Endothelial cell of umbilical vein (primary cell): Measurements from ENCODE around the gene VGLL4. TPM values are rescaled to one million over a fixed set of nuclear protein-coding genes. Genes with fewer than 3 reads are reported as not detected.

ENCODE experiments used
- BruUV-seq: library from RNA; stranded (reverse); fragments of 400-500 nt; replicated peaks from 2 replicates; lab custom pipeline; 2021; lab: Mats Ljungman, UMichigan
- CTCF ChIA-PET: fragments of 300-600, 350-600 bp; sonication (Branson Sonifier 250); formaldehyde crosslinking; loops from one replicate; lab custom pipeline; 2021; ENCODE audit warnings: antibody characterized with exemption, inconsistent platforms; lab: Charles Lee
- POLR2A ChIA-PET: fragments of 300-600, 350-600 bp; sonication (Branson Sonifier 250); formaldehyde crosslinking; loops from one replicate; lab custom pipeline; 2021; ENCODE audit warnings: antibody characterized with exemption, inconsistent platforms; lab: Charles Lee
- DNase-seq: peaks from one replicate; pipeline ENCODE4 v3.0.0-alpha.2; 2011; ENCODE audit warnings: low read depth, low spot score
- FAIRE-seq: peaks from 2 replicates; lab custom pipeline; 2011; peaks lifted over from hg19 to GRCh38; lab: Jason Lieb, UNC
- H2AFZ ChIP-seq: 2 replicates; pipeline ENCODE4 v1.6.0; 2012; ENCODE audit warnings: low read depth, low read length, control low read depth, inconsistent platforms
- H3K27ac ChIP-seq: 2 replicates; pipeline ENCODE4 v1.5.1; 2011; ENCODE audit warnings: low read depth, mild to moderate bottlenecking, control low read depth, low read length, moderate library complexity; ENCODE audit not compliant: insufficient read depth
- H3K27me3 ChIP-seq, 2 experiments: 2 replicates each; pipeline versions ENCODE4 v1.6.0 to v1.6.1; 2011; ENCODE audit warnings: low read length in 2 of 2, mixed read lengths in 1 of 2; ENCODE audit not compliant: control insufficient read depth in 2 of 2, insufficient read depth in 2 of 2
- H3K36me3 ChIP-seq, 2 experiments: 2 replicates in 1 of 2; 3 replicates in 1 of 2; pipeline ENCODE4 v1.5.1; 2011; ENCODE audit warnings: low read length in 2 of 2, mild to moderate bottlenecking in 1 of 2, moderate library complexity in 1 of 2; ENCODE audit not compliant: control insufficient read depth in 2 of 2, insufficient read depth in 2 of 2; ENCODE audit errors: extremely low read depth in 1 of 2
- H3K4me1 ChIP-seq: 3 replicates; pipeline ENCODE4 v1.5.1; 2011; ENCODE audit warnings: mild to moderate bottlenecking, low read length; ENCODE audit not compliant: control insufficient read depth, insufficient read depth; ENCODE audit errors: extremely low read depth
- H3K4me2 ChIP-seq: 2 replicates; pipeline ENCODE4 v1.6.1; 2011; ENCODE audit warnings: low read length, control low read depth, mixed read lengths; ENCODE audit not compliant: insufficient read depth
- H3K4me3 ChIP-seq, 3 experiments: fragments of 200-600 bp in 1 of 3; sonication (generic), shearing (Covaris generic) in 1 of 3; replicated peaks in 1 of 3; 2 replicates each; pipeline ENCODE4 v1.5.1; 2011 to 2016; ENCODE audit warnings: control low read depth in 3 of 3, low read length in 3 of 3, mild to moderate bottlenecking in 2 of 3, inconsistent platforms in 1 of 3, low read depth in 1 of 3, moderate library complexity in 1 of 3; ENCODE audit not compliant: insufficient read depth in 1 of 3
- H3K79me2 ChIP-seq: 2 replicates; pipeline ENCODE4 v1.6.0; 2012; ENCODE audit warnings: low read length, inconsistent platforms; ENCODE audit not compliant: control insufficient read depth, insufficient read depth
- H3K9ac ChIP-seq: replicated peaks from 2 replicates; pipeline ENCODE3; 2011; ENCODE audit warnings: low read length, control low read depth; ENCODE audit not compliant: insufficient read depth; ENCODE audit errors: extremely low read depth
- H3K9me1 ChIP-seq: replicated peaks from 3 replicates; pipeline ENCODE4 v1.6.0; 2011; ENCODE audit warnings: mild to moderate bottlenecking, low read length; ENCODE audit not compliant: control insufficient read depth, insufficient read depth; ENCODE audit errors: extremely low read depth
- H3K9me3 ChIP-seq: replicated peaks from 2 replicates; pipeline ENCODE4 v1.5.1; 2012; ENCODE audit warnings: low read length, inconsistent platforms; ENCODE audit not compliant: control insufficient read depth, insufficient read depth
- H4K20me1 ChIP-seq: replicated peaks from 2 replicates; pipeline ENCODE3; 2011; ENCODE audit warnings: mild to moderate bottlenecking, low read length; ENCODE audit not compliant: control insufficient read depth, insufficient read depth; ENCODE audit errors: extremely low read depth
- CTCF ChIP-seq, 2 donors: IDR thresholded peaks; 1 replicate in 1 of 2; 2 replicates in 1 of 2; pipeline ENCODE4 v1.5.1; 2011; ENCODE audit warnings: low read length in 2 of 2, mild to moderate bottlenecking in 2 of 2, moderate library complexity in 2 of 2, control low read depth in 1 of 2, inconsistent platforms in 1 of 2, low read depth in 1 of 2; ENCODE audit not compliant: insufficient read depth in 1 of 2; ENCODE audit errors: extremely low read depth in 1 of 2
- EZH2 ChIP-seq: IDR thresholded peaks from 2 replicates; pipeline ENCODE4 v1.6.1; 2012; ENCODE audit warnings: borderline replicate concordance, low read depth, mild to moderate bottlenecking, moderate library complexity, low read length, inconsistent platforms; ENCODE audit not compliant: severe bottlenecking
- FOS ChIP-seq: IDR thresholded peaks from 2 replicates; pipeline ENCODE4 v1.6.1; 2011; ENCODE audit warnings: mild to moderate bottlenecking, low read length, moderate library complexity, borderline replicate concordance; ENCODE audit not compliant: insufficient read depth
- GATA2 ChIP-seq: IDR thresholded peaks from 2 replicates; pipeline ENCODE4 v1.7.0; 2011; ENCODE audit warnings: low read depth, mild to moderate bottlenecking, moderate library complexity, mixed read lengths, low read length; ENCODE audit not compliant: insufficient read length, insufficient read depth
- JUN ChIP-seq: IDR thresholded peaks from 2 replicates; pipeline ENCODE4 v1.6.1; 2011; ENCODE audit warnings: borderline replicate concordance, low read depth; ENCODE audit not compliant: insufficient read length, insufficient read depth
- MAX ChIP-seq: IDR thresholded peaks from 2 replicates; pipeline ENCODE4 v1.6.1; 2011; ENCODE audit not compliant: insufficient read depth, insufficient read length
- MYC ChIP-seq: IDR thresholded peaks from one replicate; pipeline ENCODE4 v1.6.1; 2011; ENCODE audit warnings: mild to moderate bottlenecking, low read depth, low read length
- POLR2A ChIP-seq: IDR thresholded peaks from 2 replicates; pipeline ENCODE4 v1.6.1; 2012; ENCODE audit warnings: low read depth, mild to moderate bottlenecking, control low read depth, low read length
- POLR2AphosphoS5 ChIP-seq: IDR thresholded peaks from 2 replicates; pipeline ENCODE4 v1.6.1; 2012; ENCODE audit warnings: low read depth, mild to moderate bottlenecking, control low read depth, low read length, moderate library complexity; ENCODE audit not compliant: insufficient read depth
- dilution Hi-C: fragments of 300-500 bp; cut with MboI; formaldehyde crosslinking; loops from one replicate; pipeline ENCODE4 v1.15.0; 2019; ENCODE audit warnings: low sequenced_read_pairs; ENCODE audit not compliant: extremely low pct_ligation_motif_present
- intact Hi-C: fragments of 100-400 bp; cut with micrococcal nuclease; formaldehyde crosslinking; loops from one replicate; pipeline ENCODE4 v1.10.0; 2022
- polyA plus RNA-seq, 4 experiments: library from polyadenylated mRNA; depleted of rRNA in 3 of 4; stranded (reverse) in 3 of 4; unstranded in 1 of 4; fragments of >200 nt; gene quantifications; 2 replicates each; pipeline versions ENCODE4 v1.2.1 to v1.2.3, GENCODE V29; 2011 to 2012; ENCODE audit warnings: missing spikeins in 1 of 4
- total RNA-seq: library from RNA; stranded (reverse); gene quantifications from 2 replicates; pipeline ENCODE4 v1.2.3, GENCODE V29; 2021

Gene VGLL4
- total and polyA plus RNA-seq, 2 donors (not counting 3 experiments of a cell fraction or from before 2014, with no cell fraction given), result 67.0 to 78.9 TPM

- no peak overlapping the region for H3K27ac ChIP-seq
- H3K79me2 ChIP-seq, result peaks cover 99% of the 10 kb centered on the region
- POLR2A ChIA-PET, result interaction anchor here (1.6 kb wide), 1 partner anchor 13 kb away, joined by 4 read pairs; no protein-coding TSS in a partner anchor
- no peak overlapping the region for H2AFZ ChIP-seq
- H4K20me1 ChIP-seq, result peaks cover 15% of the 10 kb centered on the region
- H3K4me1 ChIP-seq, result peaks cover 5% of the 10 kb centered on the region
- H3K4me2 ChIP-seq, result no peak overlapping the region
- TF ChIP-seq MAX, result no peak
- no peak for TF ChIP-seq CTCF (IDR thresholded peaks at IDR 0.05; ENCODE audit: extremely low read depth in 1 of 2, insufficient read depth in 1 of 2, low read depth in 1 of 2, low read length in 2 of 2)
- no peak for TF ChIP-seq MYC
- H3K27me3 ChIP-seq, result no peaks in the 10 kb centered on the region
- H3K9me3 ChIP-seq, result no peaks in the 10 kb centered on the region
- CTCF ChIA-PET, result no interaction called here
- no TSS peak for BruUV-seq
- no peak for DNase-seq
- no peak overlapping the region for H3K9ac ChIP-seq
- dilution Hi-C loops (no loop called here), intact Hi-C loops (no loop called here)
- H3K36me3 ChIP-seq, result no peaks in the 10 kb centered on the region
- no peak overlapping the region for H3K4me3 ChIP-seq
- H3K9me1 ChIP-seq, result no peaks in the 10 kb centered on the region
- no peak for FAIRE-seq
Measured at GRCh38 chr3:11613319-11613718, 30.4 kb downstream of the VGLL4 start.

GRCh38 chr3:11612515-11613188 is 31.1 kb downstream of the VGLL4 start:
- ChIA-PET CTCF (no interaction called here), POLR2A (interaction anchor here (1.6 kb wide), 1 partner anchor 14 kb away, joined by 4 read pairs; no protein-coding TSS in a partner anchor)
- H3K79me2 ChIP-seq, result peaks cover 99% of the 10 kb centered on the region
- FAIRE-seq (no peak), DNase-seq (no peak)
- peaks cover 5% of the 10 kb centered on the region for H3K4me1 ChIP-seq
- no TSS peak for BruUV-seq
- dilution Hi-C loops (no loop called here), intact Hi-C loops (no loop called here)
- no peaks in the 10 kb centered on the region for H3K27me3 ChIP-seq
- no peak overlapping the region for H3K4me2 ChIP-seq
- no peaks in the 10 kb centered on the region for H3K36me3 ChIP-seq
- H3K4me3 ChIP-seq, result no peak overlapping the region
- H3K9me1 ChIP-seq, result no peaks in the 10 kb centered on the region
- TF ChIP-seq JUN, result no peak
- TF ChIP-seq GATA2, result no peak
- TF ChIP-seq MAX, result no peak
- no peak for TF ChIP-seq CTCF (IDR thresholded peaks at IDR 0.05; ENCODE audit: extremely low read depth in 1 of 2, insufficient read depth in 1 of 2, low read depth in 1 of 2, low read length in 2 of 2)
- no peak for TF ChIP-seq POLR2A
- TF ChIP-seq FOS, result no peak
- no peak for TF ChIP-seq POLR2AphosphoS5
- TF ChIP-seq MYC, result no peak
- TF ChIP-seq EZH2, result no peak
- H4K20me1 ChIP-seq, result peaks cover 19% of the 10 kb centered on the region
- H2AFZ ChIP-seq, result no peak overlapping the region
- no peaks in the 10 kb centered on the region for H3K9me3 ChIP-seq
- no peak overlapping the region for H3K27ac ChIP-seq
- no peak overlapping the region for H3K9ac ChIP-seq
